Peyer's patch (tissue), 4 donors: ENCODE results near the gene LRCOL1.

Experiments
- CTCF ChIP-seq, 6 experiments: fragments of 450-650 bp in 4 of 6; fragments of 200-600 bp in 2 of 6; sonication (generic) in 1 of 6; IDR thresholded peaks; one replicate each; pipeline ENCODE4 v1.5.1; 2017 to 2019; ENCODE audit warnings: antibody characterized with exemption in 6 of 6, mild to moderate bottlenecking in 3 of 6, moderate library complexity in 1 of 6
- POLR2A ChIP-seq, 2 donors: fragments of 450-650 bp; IDR thresholded peaks; one replicate each; pipeline ENCODE4 v1.5.1; 2017; ENCODE audit warnings: antibody characterized with exemption in 2 of 2, mild to moderate bottlenecking in 2 of 2, moderate library complexity in 2 of 2

- TF ChIP-seq CTCF (IDR thresholded peaks at IDR 0.05): peak in 2 of 6 experiments; percentile 6 to 22
- no peak for TF ChIP-seq POLR2A (IDR thresholded peaks at IDR 0.05)
Observed at GRCh38 chr12:132554845-132555630, 55.3 kb downstream of the LRCOL1 start.
